Activated CD4-positive, alpha-beta T cell treated with anti-CD3 and anti-CD28 coated beads, Interleukin-2, Interleukin-6, amounts not matched to agents 100 ng/mL and 50 ng/mL, durations not matched to agents 16 hours and 8 hours (primary cell): ENCODE measurements around the gene PIEZO2.

Experiments used
- DNase-seq: peaks from one replicate; pipeline ENCODE4 v3.0.0-alpha.2; 2020

PIEZO2 gene

DNA sequence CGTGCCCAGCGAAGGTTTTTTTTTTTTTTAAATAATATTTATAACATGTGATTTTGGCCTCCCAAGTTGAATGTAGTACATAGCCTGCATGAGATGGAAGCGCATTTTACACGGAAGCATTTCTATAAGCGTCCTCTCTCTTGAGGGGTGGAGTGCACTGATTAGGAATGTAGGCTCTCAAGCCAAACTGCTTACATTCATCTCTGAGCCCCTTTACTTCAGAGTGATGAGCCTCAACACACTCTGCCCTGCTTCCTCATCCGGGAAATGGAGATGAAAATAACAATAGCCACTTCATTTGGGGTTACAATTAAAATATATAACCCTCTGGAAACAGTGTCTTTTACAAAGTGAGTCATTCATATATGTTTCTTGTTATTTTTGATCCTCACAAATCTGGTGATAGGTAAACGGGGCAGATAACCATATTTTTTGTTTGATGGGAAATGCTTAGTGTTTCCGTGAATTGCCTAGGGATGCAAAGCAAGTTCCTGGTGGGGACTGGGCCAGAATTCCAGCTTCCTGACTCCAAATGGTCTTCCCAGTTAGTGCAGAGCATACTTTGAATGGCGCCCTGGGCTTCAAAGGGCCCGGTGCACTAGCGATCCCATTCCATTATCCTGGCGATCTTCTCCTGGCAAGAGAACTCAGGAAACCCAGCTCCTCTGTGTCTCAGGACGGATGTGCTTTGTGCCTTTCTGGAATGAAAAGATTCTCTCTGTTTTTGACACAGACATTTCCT is 124.3 kb downstream of the PIEZO2 start:
- DNase-seq: no peak

DNA sequence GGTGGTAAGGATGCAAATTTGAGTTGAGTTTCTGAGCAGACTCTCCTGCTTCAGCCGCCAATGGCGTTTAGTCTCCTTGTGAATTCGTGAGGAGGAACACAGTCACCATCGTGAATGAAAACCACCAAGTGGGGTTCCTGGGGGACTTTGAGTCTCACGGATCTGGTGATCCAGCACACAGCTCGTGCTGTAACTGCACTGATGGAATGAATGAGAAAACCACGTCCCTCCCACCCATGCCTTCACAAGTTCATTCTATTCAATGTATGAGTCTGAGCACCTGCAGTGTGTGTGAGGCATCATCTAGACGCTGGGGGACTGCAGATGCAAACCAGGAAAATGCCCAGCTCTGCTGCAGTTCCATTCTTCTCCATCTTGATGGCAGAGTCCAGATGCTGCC is 127.9 kb downstream of the PIEZO2 start:
- no peak for DNase-seq

DNA sequence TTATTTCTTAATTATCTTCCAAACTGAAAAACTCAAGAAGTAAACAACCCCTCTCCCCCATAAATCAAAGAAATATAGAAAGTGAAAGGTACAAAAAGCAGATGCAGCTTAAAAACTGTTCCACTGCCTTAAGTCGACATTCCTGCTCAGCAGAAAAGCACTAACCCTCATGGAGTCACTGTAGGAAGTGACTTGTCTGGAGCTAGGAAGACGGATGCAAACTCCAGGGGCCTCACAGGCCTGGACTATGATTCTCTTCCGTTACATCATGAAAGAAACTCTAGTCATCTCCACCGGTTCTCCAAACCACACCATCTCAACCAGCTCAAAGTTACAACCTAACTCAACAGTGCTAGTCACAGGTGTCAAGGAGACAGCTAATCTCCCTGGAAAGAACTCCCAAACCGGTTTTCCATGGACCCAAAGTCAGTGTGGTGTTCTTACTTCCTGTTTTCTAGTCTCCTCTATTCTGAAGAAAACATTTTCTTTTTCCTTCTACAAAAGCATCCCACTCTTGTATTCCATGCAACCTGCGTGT is 128.4 kb downstream of the PIEZO2 start:
- no peak for DNase-seq

DNA sequence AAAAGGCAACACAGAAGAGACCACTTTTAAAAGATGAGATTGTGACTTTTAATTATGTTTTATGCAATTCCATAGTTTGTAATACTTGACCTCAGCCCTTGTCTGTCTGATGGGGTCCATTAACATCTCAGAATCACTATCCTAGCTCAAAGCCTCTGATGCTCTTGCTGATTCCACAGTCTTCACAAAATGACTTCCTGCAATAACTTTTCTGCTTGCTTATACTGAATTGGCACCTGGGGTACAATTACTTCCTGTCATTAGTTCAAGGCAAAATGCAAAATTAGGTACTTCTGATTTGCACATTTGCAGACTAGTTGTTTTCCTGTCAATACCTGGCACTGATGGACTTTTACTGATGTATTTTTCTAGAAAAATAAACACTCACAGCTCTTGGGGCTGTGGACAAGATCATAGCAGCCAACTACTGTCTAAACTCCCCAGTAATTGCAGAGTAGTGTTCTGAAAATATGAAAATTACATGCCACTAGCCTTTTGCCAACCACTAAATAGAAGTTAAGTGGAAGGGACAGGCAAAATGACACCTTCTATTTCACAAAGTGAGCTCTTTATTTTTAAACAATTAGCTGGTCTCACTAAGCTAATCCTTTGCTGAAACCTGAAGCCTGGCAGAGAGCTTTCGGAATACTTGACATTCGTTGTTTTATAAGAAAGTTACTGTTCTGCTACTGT is 129.1 kb downstream of the PIEZO2 start:
- DNase-seq: no peak

DNA sequence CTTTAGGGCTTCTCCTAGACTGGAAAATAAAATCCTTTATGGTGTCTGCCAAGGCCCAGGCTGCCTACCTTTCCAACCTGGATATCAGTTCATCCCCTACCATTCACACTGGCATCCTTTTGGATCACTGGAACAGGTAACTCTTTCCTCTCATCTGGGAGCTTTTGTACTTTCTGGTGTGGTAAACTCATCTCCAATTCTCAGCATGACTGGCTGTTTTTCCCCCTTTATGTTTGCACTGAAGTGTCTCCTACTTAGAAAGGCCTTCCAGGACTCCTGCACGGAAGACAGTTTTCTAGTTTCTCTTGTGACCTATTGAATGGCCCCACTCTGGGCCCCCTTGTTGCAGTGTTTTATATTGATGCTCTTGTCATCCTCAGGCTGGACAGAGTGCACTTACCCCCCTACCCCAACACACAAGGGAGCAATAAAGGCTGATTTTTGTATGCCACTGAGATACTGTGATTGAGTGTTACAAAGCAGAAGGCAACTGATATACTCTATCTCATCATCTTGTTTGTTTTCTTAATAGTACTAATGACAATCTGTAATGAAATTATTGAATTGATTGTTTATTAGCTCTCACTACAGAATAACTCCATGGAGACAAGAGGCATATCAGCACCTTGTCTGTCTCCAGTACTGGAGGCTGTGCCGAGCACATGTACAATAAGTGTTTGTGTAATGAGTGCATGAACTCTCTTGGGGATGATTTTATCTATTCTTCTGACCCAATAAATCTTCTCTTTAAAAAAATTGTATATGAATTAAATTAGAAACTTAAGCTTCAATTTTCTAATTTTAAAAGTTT is 129.9 kb downstream of the PIEZO2 start:
- DNase-seq: no peak

DNA sequence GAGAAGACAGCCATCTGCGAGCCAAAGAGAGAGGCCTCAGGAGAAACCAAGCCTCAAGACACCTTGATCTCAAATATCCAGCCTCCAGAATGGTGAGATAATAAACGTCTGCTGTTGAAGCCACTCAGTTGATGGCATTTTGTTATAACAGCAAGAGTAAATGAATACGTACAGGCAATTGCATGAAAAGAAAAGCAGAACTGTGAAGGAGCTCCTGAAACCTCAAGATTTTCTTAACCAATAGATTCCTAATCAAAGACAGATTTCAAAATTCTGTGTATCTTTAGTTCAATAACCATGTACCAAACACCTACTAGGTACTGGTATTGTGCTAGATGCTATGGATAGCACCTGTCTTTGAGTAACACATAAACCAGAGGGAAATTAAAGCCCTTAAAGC is 139.5 kb downstream of the PIEZO2 start:
- DNase-seq: no peak

DNA sequence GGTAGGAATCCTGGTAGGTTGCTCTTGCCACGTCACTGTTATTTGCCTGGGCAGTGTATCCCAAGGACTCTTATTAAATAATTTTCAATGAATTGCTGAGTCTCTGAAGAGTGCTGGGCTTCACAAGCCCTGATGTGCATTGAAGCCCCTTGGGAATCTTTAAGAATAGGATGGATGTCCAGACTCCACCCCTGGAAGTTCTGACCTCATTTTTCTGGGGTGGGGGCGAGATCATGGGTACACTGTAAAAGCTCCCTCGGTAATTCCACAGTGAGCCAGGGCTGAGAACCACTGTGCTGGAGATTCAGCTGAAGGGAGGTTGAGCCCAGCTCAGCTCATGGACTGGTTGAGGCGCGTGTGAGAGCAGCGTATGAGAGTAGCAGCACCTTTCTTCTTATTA is 140.2 kb downstream of the PIEZO2 start:
- DNase-seq: no peak

DNA sequence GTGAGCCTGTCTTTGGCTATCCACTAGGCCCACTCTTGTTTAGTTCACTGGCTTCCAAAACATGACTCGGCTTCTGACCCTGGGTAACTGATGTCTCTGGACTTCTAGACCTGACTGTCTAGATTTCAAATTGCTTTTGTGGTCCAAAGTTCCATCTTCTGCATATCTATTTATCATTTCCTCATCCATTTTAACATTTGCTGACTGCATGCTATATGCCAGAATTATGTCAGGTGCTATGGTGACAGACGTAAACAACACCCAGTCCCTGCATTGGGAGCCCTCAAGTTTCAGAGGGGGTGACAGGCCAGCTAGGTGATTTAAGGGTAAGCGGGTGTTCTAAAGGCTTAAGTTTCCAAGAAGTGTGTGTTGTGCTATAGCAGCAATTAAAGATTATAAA is 140.9 kb downstream of the PIEZO2 start:
- no peak for DNase-seq

DNA sequence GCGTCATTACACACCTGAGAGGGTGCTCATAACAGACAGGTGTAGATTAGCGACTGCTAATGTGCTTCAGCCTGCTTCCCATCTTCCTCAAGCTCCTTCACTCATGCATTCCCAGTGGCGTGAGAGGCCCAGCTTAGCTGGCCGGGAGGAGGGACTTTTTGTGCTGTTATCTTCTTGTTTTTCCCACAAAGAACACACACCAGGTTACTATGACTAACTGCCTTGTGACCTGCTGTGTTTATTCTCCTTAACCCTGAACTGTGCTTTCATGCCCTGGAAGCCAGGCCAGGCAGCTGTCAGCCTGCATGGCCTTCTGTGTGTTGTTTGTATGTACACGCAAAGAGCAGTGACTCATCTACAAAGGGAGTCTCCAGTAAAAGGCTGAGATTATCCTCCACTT is 143.8 kb downstream of the PIEZO2 start:
- no peak for DNase-seq

DNA sequence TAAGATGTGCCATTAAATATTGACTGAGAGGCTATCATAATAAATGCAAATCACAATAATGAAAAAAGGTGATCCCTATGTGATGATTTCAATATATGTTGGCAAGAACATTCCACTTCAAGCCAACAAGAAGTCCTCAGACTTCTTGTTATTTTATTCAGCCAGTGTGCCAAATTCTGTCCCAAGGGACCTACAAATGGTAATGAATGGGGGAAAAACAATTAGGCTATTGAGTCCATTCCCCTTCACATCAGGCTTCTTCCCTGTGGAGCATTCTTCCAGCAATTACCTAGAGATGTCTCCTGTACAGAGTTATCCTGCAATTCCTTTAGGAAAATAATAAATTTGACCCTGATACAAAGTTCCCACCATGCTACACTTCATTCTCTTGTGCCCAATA is 144.4 kb downstream of the PIEZO2 start:
- DNase-seq: no peak

DNA sequence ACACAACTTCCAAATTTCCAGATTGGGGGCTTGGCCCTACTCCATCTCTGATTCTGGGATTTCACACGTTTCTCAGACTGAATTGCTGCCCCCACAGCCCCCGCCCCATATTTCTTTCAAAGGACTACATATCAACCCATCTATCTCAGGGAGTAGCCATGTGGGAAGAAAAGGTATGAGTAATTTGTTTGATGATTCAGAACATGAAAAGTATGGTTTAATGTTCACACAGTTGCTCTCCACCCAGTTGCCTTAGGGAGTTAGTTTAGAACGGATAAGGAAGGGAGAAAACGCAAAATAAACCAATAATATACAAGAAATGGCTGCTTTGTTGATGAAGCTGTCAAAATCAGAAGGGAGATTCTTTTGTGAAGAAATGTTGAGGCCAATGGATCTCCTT is 145.1 kb downstream of the PIEZO2 start:
- DNase-seq: no peak

DNA sequence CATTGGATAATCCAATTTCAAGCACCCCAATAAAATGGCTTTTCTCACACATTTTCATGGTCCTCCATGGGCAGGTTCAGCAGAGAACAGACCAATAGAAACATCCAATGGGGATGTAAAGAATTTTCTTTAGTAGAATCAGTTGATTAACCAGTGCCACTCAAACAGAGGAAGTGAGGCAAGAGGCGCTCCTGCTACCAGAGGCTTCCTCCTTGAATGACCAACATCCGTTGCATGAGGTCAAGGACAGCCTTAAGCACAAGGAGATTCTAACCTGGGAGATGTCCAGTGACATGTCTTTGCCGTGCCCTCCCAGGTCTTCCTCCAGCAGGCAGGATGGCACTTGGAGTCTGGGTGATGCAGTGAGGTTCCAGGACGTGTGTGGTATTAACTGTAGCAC is 146.6 kb downstream of the PIEZO2 start:
- DNase-seq: no peak

DNA sequence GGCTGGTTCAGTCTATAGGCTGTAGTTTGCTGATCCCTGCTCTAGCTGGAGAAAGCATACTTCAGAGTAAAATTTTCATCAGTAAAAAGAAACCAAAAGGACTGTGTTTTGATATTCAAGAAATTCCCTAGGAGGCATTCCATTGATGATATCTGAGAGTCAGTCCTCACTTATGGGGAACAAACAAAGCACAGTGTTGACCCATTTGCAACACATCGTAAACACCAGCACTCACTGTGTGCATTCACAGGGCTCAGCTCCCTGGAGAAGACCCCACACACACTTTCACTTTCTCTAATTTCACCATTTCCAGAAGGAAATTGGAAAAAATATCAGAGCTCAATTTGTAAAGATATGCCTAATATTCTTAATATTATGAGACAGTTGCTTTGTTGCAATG is 147.1 kb downstream of the PIEZO2 start:
- DNase-seq: no peak

DNA sequence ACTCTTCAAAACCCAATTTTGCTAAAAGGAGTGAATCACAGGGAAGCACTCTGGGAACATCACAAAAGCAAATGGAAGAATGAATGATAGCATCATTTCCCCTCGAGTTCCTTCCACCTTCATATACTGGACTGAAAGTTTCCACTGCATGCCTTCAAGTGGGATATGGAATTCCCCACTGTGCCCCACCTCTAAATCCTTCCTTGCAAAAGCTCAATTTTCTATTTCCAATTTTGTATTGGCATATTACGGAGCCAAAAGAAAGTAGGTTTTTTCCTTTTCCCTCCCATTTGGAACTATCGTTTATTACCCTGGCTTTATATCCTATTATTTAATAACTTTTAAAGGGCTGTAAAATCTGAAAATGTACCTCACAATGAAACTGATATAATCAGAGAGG is 149.3 kb downstream of the PIEZO2 start:
- no peak for DNase-seq

DNA sequence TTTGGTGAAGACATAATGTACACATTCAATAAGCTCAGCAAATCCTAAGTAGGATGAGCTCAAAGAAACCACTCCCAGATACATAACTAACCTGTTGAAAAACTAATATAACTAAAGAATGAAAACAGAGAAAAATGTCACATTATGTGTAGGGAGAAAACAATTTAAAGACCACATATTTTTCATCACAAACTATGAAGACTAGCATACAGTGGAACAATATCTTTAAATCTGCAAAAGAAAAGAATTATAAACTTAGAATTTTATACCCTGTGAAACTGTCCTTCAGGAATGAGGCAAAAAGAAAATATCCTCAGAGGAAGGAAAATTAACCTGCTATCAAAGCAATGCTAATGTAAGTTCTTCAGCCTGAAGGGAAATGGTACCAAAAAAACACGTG is 151.5 kb downstream of the PIEZO2 start:
- no peak for DNase-seq

DNA sequence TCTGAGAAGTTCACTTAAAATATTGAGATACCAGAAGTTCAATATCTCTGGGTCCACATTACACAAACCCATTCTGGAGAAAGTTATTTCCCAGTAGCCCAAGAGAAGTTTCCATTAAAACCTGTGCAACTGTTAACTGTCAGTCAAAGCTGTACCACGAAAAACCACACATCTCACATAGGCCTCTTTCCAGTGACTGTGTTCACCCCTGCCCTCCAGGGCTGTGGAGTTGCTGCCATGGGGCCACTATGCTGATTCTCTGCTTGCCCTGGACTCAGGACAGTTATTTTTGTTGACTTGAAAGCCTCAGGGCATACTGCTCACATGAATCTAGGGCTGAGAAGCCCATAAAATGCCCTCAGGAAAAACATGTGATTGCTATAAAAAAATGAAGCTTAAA is 153.8 kb downstream of the PIEZO2 start:
- no peak for DNase-seq

DNA sequence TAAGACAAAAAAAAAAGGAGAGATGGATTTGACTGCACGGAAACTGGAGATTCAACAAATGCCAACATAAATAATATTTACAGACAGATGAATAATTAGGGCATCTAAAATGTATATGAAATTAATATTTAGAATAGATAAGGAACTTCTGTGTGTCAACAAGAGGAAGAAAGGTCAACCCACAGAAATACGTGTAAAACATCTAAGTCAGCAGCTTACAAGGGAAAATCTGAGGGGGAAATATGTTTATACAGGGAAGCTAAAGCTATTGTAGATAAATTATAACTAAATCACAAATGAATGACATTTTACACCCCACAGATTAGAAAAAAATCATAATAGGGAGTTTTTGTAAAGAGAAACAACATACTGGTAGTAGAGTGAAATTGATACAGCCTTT is 159.9 kb downstream of the PIEZO2 start:
- no peak for DNase-seq

DNA sequence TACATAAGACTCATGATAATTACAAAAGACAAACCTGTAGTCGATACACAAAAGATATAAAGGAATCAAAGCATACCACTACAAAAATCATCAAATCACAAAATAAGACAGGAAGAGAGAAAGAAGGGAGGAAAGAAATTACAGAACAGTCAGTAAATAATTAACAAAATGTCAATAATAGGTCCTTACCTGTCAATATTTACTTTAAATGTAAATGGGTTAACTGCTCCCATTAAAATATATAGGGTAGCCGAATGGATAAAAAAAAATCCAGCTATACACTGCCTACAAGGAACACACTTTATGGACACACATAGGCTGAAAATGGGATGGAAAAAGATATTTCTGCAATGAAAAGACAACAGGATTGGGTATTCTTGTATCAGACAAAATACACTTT is 163.7 kb downstream of the PIEZO2 start:
- DNase-seq: no peak

DNA sequence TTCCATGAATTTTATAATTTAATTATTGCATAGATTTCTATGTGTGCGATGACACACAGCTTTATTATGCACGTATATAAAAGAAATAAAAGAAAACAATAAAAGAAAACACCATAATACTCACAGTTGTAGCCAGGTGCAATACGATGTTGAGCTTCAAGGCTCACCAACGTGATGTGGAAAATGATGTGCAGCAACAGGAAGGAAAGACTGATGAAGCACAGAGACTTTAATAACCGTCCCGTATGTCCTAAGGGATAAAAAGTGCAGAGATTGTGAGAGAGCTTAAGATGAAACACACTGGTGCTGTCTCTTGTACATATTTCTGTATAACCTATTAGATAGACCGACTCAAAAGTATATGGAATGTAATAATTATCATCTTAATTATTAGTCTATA is 170.0 kb downstream of the PIEZO2 start:
- no peak for DNase-seq

DNA sequence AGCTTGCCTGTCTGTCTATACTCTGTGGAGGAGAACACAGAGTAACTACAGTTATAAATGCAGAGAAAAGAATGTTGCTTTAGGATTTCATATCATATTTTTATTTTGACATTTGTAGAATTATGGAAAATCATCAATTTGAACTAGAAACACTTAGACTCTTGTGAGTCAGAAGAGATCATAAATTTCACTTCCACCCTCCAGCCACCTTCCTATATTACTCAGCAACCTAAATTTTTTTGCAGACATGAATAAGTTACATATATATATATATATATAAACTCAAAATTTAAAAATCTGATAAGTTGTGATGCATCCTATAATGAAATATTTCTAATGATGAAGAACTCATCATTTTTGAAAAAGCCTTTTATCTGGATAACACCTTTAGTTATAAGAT is 172.3 kb downstream of the PIEZO2 start:
- DNase-seq: no peak

DNA sequence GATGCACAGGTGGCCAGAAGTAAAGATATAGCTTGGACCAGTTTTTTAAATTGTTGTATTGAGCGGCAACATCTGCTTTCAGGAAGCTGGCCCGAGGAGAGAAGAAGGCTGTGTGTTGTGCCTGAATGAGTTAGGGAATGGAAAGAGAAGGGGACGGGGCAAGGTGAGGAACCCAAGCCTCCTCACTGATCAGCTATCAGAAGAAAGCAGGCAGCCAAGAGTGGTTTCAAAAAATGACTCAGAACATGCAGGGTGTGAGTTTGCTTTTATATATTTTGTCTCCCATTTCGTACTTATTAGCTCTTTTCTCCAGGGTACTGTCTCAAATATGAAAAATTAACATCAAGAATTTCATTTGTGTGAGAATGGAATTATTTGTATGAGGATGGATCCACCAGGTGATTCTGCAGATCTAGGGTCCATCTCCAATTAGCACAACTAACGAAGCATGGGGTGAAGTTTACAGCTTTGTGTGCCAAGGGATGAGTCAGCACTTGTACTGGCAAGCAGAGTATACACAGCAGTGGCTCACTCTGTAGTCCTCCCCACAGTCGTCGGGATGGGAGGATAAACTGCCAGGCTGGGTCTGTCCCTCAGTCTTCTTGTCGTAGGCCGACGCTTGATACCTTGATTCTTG is 175.7 kb downstream of the PIEZO2 start:
- no peak for DNase-seq

DNA sequence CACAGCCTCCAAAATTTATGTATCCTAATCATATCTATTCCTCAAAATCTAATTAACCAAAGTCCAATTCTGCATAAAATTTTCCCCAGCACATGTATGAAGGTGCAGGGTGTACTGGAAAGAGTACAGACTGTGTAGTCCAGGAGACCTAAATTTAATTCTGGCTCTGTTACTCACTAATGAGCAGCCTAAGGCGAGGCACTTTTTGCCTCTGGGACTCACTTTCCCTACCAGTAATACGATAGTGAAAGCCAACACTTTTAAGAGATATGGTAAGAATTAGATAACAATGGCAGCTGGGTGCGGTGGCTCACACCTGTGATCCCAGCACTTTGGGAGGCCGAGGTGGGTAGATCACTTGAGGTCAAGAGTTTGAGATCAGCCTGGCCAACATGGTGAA is 177.7 kb downstream of the PIEZO2 start:
- DNase-seq: no peak

DNA sequence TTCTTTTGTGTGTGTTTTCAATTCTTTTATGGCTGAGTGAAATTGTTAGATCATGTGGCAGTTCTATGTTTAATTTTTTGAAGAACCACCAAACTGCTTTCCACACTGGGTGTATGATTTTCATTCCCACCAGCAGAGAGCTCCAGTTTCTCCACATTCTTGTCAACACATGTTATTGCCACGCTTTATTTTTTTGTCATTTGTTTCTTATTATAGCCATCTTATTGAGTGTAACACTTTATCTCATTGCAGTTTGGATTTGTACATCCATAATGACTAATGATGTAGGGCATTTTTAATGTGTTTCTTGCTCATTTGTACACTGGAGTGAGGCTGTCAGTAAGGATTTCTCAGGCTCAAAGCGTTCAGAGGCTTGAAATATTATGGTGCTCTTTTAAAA is 184.2 kb downstream of the PIEZO2 start:
- DNase-seq: no peak
